Breast epithelium (tissue), 3 donors: ENCODE data around the gene PDZD2.

Source experiments
- POLR2A ChIP-seq: fragments of 450-650 bp; IDR thresholded peaks from one replicate; pipeline ENCODE4 v1.6.1; 2016; ENCODE audit warnings: antibody characterized with exemption, mild to moderate bottlenecking, moderate library complexity
- POLR2AphosphoS5 ChIP-seq, 3 donors: sonication (generic); formaldehyde crosslinking; IDR thresholded peaks; one replicate each; pipeline ENCODE4 v1.6.1; 2017; ENCODE audit warnings: antibody characterized with exemption in 3 of 3
- TF ChIP-seq, protein P1 (sequence below), 3 donors: fragments of 450-650 bp; IDR thresholded peaks; one replicate each; pipeline ENCODE4 v1.5.1; 2016 to 2017; ENCODE audit warnings: antibody characterized with exemption in 3 of 3, mild to moderate bottlenecking in 3 of 3, moderate library complexity in 3 of 3

- TF ChIP-seq, protein P1, sequence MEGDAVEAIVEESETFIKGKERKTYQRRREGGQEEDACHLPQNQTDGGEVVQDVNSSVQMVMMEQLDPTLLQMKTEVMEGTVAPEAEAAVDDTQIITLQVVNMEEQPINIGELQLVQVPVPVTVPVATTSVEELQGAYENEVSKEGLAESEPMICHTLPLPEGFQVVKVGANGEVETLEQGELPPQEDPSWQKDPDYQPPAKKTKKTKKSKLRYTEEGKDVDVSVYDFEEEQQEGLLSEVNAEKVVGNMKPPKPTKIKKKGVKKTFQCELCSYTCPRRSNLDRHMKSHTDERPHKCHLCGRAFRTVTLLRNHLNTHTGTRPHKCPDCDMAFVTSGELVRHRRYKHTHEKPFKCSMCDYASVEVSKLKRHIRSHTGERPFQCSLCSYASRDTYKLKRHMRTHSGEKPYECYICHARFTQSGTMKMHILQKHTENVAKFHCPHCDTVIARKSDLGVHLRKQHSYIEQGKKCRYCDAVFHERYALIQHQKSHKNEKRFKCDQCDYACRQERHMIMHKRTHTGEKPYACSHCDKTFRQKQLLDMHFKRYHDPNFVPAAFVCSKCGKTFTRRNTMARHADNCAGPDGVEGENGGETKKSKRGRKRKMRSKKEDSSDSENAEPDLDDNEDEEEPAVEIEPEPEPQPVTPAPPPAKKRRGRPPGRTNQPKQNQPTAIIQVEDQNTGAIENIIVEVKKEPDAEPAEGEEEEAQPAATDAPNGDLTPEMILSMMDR (IDR thresholded peaks at IDR 0.05): no peak
- TF ChIP-seq POLR2AphosphoS5 (IDR thresholded peaks at IDR 0.05): no peak
- no peak for TF ChIP-seq POLR2A
Observed at GRCh38 chr5:31824869-31825517, 186.1 kb downstream of the PDZD2 start.
